Suprapubic skin (tissue), 4 donors: ENCODE measurements around the gene COG5.
"Not testable (repeated sequence)": the region's sequence is repeated elsewhere in the genome, so short reads cannot be mapped to it uniquely, and the experiment has no call there.

ENCODE experiments used
- EP300 ChIP-seq: sonication (generic); formaldehyde crosslinking; IDR thresholded peaks from one replicate; pipeline ENCODE4 v1.6.1; 2017; ENCODE audit warnings: antibody characterized with exemption
- POLR2A ChIP-seq, 2 donors: fragments of 450-650 bp; IDR thresholded peaks; one replicate each; pipeline ENCODE4 v1.6.1; 2017; ENCODE audit warnings: antibody characterized with exemption in 2 of 2, mild to moderate bottlenecking in 2 of 2, moderate library complexity in 2 of 2
- POLR2AphosphoS5 ChIP-seq, 3 donors: sonication (generic); formaldehyde crosslinking; IDR thresholded peaks; one replicate each; pipeline ENCODE4 v1.6.1; 2017; ENCODE audit warnings: antibody characterized with exemption in 3 of 3
- TF ChIP-seq, protein P1 (sequence below), 2 donors: fragments of 200-600 bp in 1 of 2; fragments of 450-650 bp in 1 of 2; sonication (generic) in 1 of 2; IDR thresholded peaks; one replicate each; pipeline ENCODE4 v1.5.1; 2016 to 2019; ENCODE audit warnings: antibody characterized with exemption in 2 of 2, mild to moderate bottlenecking in 1 of 2, moderate library complexity in 1 of 2

DNA sequence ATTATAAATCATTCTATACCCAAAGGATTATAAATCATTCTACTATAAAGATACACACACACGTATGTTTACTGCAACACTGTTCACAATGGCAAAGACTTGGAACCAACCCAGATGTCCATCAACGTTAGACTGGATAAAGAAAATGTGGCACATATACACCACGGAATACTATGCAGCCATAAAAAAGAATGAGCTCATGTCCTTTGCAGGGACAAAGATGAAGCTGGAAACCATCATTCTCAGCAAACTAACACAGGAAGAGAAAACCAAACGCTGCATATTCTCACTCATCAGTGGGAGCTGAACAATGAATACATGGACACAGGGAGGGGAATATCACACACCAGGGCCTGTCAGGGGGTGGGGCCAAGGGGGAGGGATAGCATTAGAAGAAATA lies 26.5 kb downstream of the COG5 start:
- TF ChIP-seq POLR2A (IDR thresholded peaks at IDR 0.05); EP300; POLR2AphosphoS5 (IDR thresholded peaks at IDR 0.05): not testable (repeated sequence)
- TF ChIP-seq, protein P1, sequence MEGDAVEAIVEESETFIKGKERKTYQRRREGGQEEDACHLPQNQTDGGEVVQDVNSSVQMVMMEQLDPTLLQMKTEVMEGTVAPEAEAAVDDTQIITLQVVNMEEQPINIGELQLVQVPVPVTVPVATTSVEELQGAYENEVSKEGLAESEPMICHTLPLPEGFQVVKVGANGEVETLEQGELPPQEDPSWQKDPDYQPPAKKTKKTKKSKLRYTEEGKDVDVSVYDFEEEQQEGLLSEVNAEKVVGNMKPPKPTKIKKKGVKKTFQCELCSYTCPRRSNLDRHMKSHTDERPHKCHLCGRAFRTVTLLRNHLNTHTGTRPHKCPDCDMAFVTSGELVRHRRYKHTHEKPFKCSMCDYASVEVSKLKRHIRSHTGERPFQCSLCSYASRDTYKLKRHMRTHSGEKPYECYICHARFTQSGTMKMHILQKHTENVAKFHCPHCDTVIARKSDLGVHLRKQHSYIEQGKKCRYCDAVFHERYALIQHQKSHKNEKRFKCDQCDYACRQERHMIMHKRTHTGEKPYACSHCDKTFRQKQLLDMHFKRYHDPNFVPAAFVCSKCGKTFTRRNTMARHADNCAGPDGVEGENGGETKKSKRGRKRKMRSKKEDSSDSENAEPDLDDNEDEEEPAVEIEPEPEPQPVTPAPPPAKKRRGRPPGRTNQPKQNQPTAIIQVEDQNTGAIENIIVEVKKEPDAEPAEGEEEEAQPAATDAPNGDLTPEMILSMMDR (IDR thresholded peaks at IDR 0.05), result not testable (repeated sequence)
